H7 (cell line): ENCODE measurements around the gene PMPCA. TPM values are rescaled to one million over a fixed set of nuclear protein-coding genes. Genes with fewer than 3 reads are reported as not detected.
"Not testable (repeated sequence)": the region's sequence is repeated elsewhere in the genome, so short reads cannot be mapped to it uniquely, and the experiment has no call there.

Source experiments
- DNase-seq: peaks from one replicate; pipeline ENCODE4 v3.0.0; 2012
- H3K27me3 ChIP-seq: 2 replicates; pipeline ENCODE4 v1.6.0; 2011; ENCODE audit warnings: mild to moderate bottlenecking, low read length; ENCODE audit not compliant: control insufficient read depth, insufficient read depth
- H3K36me3 ChIP-seq: replicated peaks from 2 replicates; pipeline ENCODE4 v1.5.1; 2011; ENCODE audit warnings: low read length; ENCODE audit not compliant: control insufficient read depth, insufficient read depth
- H3K4me3 ChIP-seq: 2 replicates; pipeline ENCODE4 v1.5.1; 2011; ENCODE audit warnings: low read depth, mild to moderate bottlenecking, control low read depth, low read length, moderate library complexity; ENCODE audit not compliant: insufficient read depth
- total RNA-seq: library from RNA; depleted of rRNA; stranded (reverse); fragments of >200 nt; shearing (Covaris generic); gene quantifications from 2 replicates; pipeline ENCODE4 v1.2.3, GENCODE V29; 2014

PMPCA gene
- total RNA-seq, 1 experiment from 2014 or later = 100 TPM

DNA sequence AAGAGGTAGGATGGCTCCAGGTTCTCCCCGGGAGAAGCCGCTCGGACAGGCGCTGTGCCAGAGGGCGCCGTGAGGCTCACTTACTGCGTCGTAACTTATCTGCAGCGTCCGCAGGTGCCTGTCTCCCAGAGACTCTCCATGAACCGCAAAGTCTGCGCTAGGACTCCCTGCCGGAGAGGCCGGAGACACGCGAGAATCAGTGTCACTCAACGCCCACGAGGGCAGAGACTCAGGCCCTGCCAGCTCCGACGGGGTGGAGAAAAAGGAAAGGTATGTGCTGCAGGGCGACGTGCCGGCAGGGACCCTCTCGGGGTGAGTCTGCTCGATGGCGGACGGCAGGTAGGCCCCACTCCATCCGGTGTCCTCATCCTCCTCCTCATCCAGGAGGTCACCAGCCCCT lies 3.4 kb upstream of the PMPCA start:
- not testable (repeated sequence) for H3K27me3 ChIP-seq, H3K4me3 ChIP-seq, DNase-seq
- peaks cover 32% of the 10 kb centered on the region for H3K36me3 ChIP-seq

DNA sequence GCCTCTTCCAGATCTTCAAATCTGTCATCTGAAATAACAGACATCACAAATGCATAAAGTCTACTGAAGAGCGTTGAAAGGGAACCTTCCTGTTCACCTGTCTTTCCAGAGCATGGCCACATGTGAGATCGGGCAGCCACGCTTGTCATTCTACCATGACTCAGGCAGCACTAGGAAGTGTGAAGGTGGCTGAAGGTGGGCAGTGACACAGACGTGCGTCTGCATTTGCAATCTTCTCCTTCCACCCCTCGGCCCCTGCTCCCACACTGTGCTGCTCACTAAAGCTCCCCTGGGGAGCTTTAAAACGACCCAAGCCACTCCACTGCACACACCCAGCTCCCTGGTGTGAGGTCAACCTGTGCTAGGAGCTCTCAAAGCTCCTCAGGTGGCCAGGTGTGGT lies 2.5 kb upstream of the PMPCA start:
- Histone ChIP-seq H3K36me3 (peaks cover 34% of the 10 kb centered on the region), H3K4me3 (no peak overlapping the region), H3K27me3 (no peaks in the 10 kb centered on the region)
- no peak for DNase-seq

DNA sequence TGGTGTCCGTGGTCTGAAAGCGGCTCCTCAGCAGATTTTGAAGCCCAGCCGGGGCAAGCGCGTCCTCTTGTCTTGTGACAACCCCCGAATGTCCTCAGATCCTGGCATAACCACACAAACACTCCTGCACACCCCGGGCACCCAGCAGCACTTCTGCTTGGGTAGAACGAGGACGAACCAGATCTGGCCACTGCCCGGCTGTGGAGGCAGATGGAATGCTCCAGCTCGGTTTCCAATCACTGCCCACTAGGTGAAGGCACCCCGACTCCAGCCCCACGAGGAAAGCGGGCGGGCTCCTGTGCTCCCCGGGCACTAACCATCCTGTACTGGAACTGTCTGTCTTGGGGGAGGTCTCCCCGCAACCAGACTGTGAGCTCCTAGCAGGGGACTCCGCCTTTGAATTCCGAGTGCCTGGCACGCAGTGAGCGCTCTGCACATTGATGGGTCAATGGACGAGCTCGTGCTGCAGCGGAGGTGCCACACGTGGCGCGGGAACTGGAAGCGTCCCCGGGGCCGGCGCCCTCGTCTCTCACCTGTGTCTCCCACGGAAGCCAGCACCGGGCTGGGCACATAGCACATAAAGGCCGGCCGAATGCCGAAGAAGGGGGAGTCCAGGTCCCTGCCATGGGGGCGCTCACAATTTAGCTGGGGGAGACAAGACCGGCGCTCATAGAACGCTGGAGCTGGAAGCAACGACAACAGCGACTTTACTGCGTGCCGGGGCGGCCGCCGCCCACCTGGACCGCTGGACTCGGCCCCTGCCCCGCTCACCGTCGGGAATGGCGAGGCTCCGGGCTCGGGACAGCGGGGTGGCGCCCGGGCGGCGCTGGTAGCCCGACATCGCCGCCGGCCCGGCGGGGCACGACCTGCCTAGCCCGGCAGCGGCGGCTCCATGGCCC lies 652 bp upstream of the PMPCA start:
- Histone ChIP-seq H3K27me3 (no peaks in the 10 kb centered on the region), H3K36me3 (peaks cover 42% of the 10 kb centered on the region), H3K4me3 (peak overlapping the region; percentile 99)
- DNase-seq = peak; percentile 88

DNA sequence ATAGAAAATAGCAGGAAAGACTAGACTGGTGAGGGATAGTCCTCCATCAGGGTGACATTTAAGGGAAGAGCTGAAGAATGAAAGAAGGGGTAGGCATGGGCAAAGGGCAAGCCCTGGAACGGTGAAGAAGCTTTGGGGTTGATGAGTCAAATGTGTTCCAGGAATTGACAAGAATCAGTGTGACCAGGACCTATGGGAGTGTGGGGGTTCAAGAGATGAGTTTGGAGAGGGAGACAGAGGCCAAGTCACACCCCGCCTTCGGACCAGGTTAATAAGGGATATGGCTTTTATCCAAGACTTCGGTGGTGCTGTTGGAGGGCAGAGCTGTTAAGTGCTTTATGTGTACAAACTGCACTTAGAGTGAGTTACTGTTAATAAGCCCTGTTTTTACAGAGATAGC lies 920 bp downstream of the PMPCA start:
- Histone ChIP-seq H3K36me3 (peaks cover 46% of the 10 kb centered on the region), H3K27me3 (no peaks in the 10 kb centered on the region), H3K4me3 (peak overlapping the region; percentile 99)
- DNase-seq = no peak

DNA sequence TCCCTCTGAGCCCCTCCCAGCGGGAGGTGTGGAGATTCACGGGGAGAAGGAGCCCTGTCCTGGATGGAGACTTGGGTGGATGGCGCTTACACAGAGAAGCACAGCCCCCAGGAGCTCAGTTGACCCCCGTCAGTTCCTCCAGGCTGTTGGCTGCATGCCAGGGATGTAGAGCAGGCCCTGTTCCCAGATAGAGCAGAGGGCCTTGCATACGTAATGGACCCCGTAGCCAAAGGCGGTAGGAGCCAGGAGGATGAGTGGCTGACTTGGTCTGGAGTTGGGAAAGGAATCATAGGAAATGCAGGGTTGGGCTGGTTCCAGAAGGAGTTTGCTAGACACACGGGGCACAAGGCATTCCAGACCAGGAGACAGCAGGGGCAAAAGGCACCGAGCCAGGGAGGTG lies 2.5 kb downstream of the PMPCA start:
- H3K27me3 ChIP-seq = no peaks in the 10 kb centered on the region
- peaks cover 44% of the 10 kb centered on the region for H3K36me3 ChIP-seq
- DNase-seq = no peak
- no peak overlapping the region for H3K4me3 ChIP-seq

DNA sequence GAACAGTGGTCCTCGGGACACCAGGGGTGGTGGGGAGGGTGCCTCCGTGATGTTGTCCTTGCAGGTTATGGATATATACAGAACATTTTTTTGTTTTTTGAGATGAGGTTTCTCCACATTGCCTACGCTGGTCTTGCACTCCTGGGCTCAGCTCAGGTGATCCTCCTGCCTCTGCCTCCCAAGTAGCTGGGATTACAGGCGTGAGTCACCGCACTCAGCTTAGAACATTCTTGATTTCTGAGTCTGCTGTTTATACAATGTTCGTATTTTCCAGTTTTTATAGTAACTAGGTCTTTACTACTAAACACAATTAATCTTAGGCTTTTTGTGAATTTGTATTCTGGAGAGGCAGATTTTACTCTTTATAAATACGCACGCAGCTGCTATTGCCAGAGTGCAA lies 6.0 kb downstream of the PMPCA start:
- Histone ChIP-seq H3K4me3 (no peak overlapping the region), H3K36me3 (peaks cover 57% of the 10 kb centered on the region), H3K27me3 (no peaks in the 10 kb centered on the region)
- no peak for DNase-seq

DNA sequence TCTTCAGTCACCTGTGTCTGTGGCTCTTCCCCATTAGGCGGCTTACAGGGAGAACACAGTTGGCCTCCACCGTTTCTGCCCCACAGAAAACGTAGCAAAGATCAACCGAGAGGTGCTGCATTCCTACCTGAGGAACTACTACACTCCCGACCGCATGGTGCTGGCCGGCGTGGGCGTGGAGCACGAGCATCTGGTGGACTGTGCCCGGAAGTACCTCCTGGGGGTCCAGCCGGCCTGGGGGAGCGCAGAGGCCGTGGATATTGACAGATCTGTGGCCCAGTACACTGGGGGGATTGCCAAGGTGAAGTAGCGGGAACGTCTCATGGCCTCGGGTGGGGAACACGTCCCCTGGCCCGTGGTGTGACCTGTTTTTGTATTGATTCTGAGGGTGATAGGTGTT lies 6.5 kb downstream of the PMPCA start:
- no peak overlapping the region for H3K4me3 ChIP-seq
- no peaks in the 10 kb centered on the region for H3K27me3 ChIP-seq
- no peak for DNase-seq
- H3K36me3 ChIP-seq = peaks cover 59% of the 10 kb centered on the region

DNA sequence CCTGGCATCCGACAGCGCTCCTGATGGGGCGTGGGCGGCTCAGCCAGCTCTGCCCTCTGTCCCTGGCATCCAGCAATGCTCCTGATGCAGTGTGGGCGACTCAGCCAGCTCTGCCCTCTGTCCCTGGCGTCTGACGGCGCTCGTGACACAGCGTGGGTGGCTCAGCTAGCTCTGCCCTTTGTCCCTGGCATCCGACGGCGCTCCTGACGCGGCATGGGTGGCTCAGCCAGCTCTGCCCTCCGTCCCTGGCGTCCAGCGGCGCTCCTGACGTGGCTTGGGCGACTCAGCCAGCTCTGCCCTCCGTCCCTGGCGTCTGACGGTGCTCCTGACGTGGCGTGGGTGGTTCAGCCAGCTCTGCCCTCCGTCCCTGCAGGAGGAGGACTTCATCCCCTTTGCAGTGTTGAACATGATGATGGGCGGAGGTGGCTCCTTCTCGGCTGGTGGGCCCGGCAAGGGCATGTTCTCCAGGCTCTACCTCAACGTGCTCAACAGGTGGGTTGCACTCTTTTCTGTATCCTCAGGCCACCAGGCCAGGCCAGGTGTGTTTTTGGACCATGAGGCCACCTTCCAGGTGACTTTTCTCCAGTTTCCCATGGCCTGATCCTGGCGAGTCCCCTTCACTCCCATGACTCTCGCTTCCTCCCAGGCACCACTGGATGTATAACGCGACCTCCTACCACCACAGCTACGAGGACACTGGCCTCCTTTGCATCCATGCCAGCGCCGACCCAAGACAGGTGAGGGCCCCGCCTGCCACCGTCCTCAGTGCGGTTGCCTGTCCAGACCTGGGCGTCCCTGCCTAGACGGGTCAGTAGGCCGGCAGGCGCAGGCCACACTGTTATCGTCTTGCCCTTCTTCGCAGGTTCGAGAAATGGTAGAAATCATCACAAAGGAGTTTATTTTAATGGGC lies 8.0 kb downstream of the PMPCA start:
- no peaks in the 10 kb centered on the region for H3K27me3 ChIP-seq
- no peak overlapping the region for H3K4me3 ChIP-seq
- DNase-seq = no peak
- peaks cover 58% of the 10 kb centered on the region for H3K36me3 ChIP-seq

DNA sequence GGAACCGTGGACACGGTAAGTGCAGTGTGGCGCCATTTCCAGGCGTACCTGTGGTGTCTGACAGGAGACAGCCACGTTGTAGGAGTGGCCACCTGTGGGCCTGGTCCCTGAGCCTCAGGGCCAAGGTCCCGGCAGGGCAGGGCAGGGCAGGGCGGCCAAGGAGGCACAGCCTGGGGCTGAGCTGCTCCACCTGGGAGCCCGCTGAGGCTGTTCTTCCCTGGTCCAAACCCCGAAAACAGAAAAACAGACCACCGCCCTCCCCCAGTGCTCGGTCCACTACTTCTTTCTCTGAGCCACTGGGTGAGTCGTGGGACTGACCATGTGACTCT lies 8.6 kb downstream of the PMPCA start:
- DNase-seq = no peak
- peaks cover 54% of the 10 kb centered on the region for H3K36me3 ChIP-seq
- H3K4me3 ChIP-seq = no peak overlapping the region
- no peaks in the 10 kb centered on the region for H3K27me3 ChIP-seq

DNA sequence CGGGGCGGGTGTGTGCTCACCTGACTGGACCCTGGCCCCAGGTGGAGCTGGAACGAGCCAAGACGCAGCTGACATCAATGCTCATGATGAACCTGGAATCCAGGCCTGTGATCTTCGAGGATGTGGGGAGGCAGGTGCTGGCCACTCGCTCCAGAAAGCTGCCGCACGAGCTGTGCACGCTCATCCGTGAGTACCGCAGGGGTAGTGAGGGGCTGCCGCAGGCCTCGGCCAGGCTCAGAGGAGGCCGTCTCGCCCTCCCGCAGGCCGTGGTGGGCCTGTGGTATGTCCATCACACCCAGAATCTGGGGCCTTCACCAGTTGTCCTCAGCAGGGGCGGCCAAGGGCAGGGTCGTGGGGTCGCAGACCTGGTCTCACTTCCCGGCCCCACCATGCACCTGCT lies 11.3 kb downstream of the PMPCA start:
- DNase-seq = no peak
- no peak overlapping the region for H3K4me3 ChIP-seq
- H3K27me3 ChIP-seq = no peaks in the 10 kb centered on the region
- H3K36me3 ChIP-seq = peaks cover 37% of the 10 kb centered on the region

DNA sequence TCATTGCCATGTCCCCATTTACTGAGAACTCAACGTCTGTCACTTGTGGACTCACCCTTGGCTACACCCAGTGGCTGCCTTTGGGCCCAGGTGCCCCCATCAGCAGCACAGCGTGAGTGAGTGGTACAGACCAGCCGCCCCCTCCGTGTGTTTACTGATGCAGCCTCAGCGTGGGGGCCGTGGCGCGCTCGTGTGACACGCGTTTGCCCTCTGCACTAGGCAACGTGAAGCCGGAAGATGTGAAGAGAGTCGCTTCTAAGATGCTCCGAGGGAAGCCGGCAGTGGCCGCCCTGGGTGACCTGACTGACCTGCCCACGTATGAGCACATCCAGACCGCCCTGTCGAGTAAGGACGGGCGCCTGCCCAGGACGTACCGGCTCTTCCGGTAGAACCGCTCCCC lies 12.4 kb downstream of the PMPCA start:
- no peak for DNase-seq
- Histone ChIP-seq H3K4me3 (no peak overlapping the region), H3K36me3 (peaks cover 31% of the 10 kb centered on the region), H3K27me3 (no peaks in the 10 kb centered on the region)

DNA sequence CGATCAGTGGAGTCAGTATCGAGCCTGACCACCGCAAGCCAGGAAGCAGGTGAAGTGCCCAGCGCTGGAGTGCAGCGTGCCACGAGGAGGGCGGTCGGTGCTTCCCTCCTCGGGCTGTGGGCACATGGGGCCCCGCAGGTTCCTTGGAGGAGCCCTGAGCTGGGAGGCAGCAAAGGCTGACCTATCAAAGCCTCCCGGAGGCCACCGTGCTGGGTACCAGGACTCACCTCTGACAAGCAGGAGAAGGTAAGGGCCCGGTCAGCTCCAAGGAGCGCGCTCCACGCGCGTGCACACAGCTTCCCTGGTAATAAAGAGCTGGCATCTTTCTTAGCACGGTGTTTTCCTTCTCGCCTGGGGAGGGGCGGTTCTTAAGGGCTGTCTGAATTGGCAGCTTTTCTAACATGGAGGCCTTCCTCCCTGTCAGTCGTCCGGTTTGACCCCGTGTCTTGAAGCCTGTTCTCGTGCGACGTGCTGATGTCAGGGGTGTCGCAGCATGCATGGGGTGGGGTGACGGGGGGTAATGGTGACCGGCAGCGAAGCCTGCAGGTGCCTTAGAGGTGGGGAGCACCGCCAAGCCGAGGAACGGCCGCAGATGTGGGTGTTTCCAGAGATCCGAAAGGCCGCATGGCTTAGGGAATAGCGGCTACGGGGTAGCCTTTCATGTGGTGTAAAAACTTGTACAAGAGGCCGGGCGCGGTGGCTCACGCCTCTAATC lies 13.1 kb downstream of the PMPCA start:
- Histone ChIP-seq H3K4me3 (no peak overlapping the region), H3K27me3 (no peaks in the 10 kb centered on the region), H3K36me3 (peaks cover 25% of the 10 kb centered on the region)
- DNase-seq = no peak

DNA sequence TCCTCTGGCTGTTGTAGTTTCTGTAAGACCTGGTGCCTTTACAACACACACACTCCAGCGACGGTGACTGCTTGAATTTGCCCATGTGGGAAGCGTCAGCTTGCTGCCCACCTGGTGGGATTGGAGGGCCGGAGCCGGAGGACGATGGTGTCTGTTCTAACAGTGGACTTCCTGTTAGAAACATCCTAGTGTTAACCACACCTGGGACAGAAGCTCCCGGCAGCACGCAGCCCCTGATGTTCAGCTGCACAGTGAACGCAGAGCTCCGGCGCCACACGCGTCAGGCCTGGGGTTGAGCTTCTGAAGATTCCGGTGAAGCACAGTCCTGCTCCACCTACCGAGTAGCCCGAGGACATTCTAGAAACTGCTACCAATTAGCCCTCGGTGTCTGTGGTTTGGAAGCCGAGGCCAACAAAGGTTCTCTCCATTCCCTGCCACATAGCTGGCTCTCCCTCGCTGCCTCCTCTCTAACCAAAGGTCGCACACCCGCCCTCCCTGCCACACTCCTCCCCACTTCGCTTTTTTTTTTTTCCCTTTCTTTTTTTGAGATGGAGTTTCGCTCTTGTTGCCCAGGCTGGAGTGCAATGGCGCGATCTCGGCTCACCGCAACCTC lies 14.4 kb downstream of the PMPCA start:
- no peaks in the 10 kb centered on the region for H3K27me3 ChIP-seq
- DNase-seq = no peak
- H3K4me3 ChIP-seq = no peak overlapping the region
- H3K36me3 ChIP-seq = peaks cover 21% of the 10 kb centered on the region

DNA sequence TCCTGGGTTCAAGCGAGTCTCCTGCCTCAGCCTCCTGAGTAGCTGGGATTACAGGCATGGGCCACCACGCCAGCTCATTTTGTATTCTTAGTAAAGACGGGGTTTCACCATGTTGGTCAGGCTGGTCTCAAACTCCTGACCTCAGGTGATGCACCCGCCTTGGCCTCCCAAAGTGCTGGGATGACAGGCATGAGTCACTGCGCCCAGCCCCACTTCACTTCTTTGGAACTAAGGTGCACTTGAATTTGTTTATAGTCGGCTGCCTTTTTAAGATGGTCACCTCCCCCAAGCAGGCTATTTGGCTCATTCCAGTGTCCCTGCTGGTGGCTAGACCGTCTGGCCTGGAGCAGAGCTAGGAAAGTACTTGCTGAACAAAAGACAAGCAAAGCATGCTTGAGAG lies 14.9 kb downstream of the PMPCA start:
- not testable (repeated sequence) for H3K27me3 ChIP-seq, DNase-seq, H3K4me3 ChIP-seq
- H3K36me3 ChIP-seq = peaks cover 21% of the 10 kb centered on the region
